ENCODE measurements around the gene PPP1R14D. TPM values are rescaled to one million over a fixed set of nuclear protein-coding genes. Genes with fewer than 3 reads are reported as not detected.

Gene PPP1R14D
- total RNA-seq, 1 experiment from 2014 or later = not detected

GRCh38 chr15:40766194-40766815 lies 62.2 kb downstream of the PPP1R14D start:
- DNase-seq (ENCODE audit: low read depth, low spot score) (no peak), ATAC-seq (no peak)
- Histone ChIP-seq H3K4me3 (replicated peaks in 1 of 2; ENCODE audit: low read depth in 1 of 2, low read length in 2 of 2) (no peak overlapping the region), H3K27ac (ENCODE audit: low read depth, low read length) (no peak overlapping the region), H3K4me1 (ENCODE audit: control insufficient read depth in 1 of 2, insufficient read depth in 2 of 2, low read length in 2 of 2) (peaks cover 32 to 74% of the 10 kb centered on the region in 2 experiments), H4K20me1 (ENCODE audit: insufficient read depth) (no peaks in the 10 kb centered on the region), H3K9me3 (ENCODE audit: control insufficient read depth in 1 of 2, insufficient read depth in 1 of 2, low read depth in 1 of 2, low read length in 2 of 2) (no peaks in the 10 kb centered on the region), H3K9ac (ENCODE audit: low read length) (no peak overlapping the region), H3K4me2 (ENCODE audit: low read length) (no peak overlapping the region), H3K9me2 (ENCODE audit: insufficient read depth) (no peaks in the 10 kb centered on the region), H3K36me3 (ENCODE audit: control insufficient read depth in 1 of 2, insufficient read depth in 2 of 2, low read length in 2 of 2) (no peaks in the 10 kb centered on the region; a peak in 1 of 4 replicates), H3K79me2 (ENCODE audit: insufficient read depth, low read length) (no peaks in the 10 kb centered on the region), H2AFZ (ENCODE audit: low read depth, low read length, poor library complexity, severe bottlenecking) (no peak overlapping the region), H3K27me3 (ENCODE audit: insufficient read depth, low read length) (no peaks in the 10 kb centered on the region)
- RAD21 ChIA-PET (ENCODE audit: low non-redundant PET in 1 of 2, low total read pairs in 2 of 2, uncharacterized antibody in 2 of 2, unreplicated experiment in 2 of 2) = no interaction called here
- POLR2A ChIA-PET = no interaction called here
- CTCF ChIA-PET = interaction anchor here (1.7 kb wide), 1 partner anchor 128 kb away, joined by 4 read pairs; the partner anchor contains the start of gene VPS18
- TF ChIP-seq MAX (IDR thresholded peaks at IDR 0.05) (no peak), CBX3 (IDR thresholded peaks at IDR 0.05; ENCODE audit: low read depth) (no peak), SRF (IDR thresholded peaks at IDR 0.05; ENCODE audit: low read depth) (no peak)
- intact Hi-C loops (cut with micrococcal nuclease) = no loop called here
- no TSS peak for BruUV-seq (replicated peaks)

Other genes with a start within 250 kb of the PPP1R14D start
- 30.6 TPM for gene KNL1, start 234.5 kb downstream of the PPP1R14D start, total RNA-seq (2021; ENCODE audit: unreplicated experiment)
- 20.9 TPM for gene RAD51, start 133.5 kb downstream of the PPP1R14D start, total RNA-seq (2021; ENCODE audit: unreplicated experiment)
- gene RMDN3, start 73.5 kb downstream of the PPP1R14D start, total RNA-seq (2021; ENCODE audit: unreplicated experiment) = 21.5 TPM
- 1.5 TPM for gene GCHFR, start 64.6 kb downstream of the PPP1R14D start, total RNA-seq (2021; ENCODE audit: unreplicated experiment)
- 0.10 TPM for gene C15orf62, start 58.7 kb downstream of the PPP1R14D start, total RNA-seq (2021; ENCODE audit: unreplicated experiment)
- 29.1 TPM for gene ZFYVE19, start 21.6 kb downstream of the PPP1R14D start, total RNA-seq (2021; ENCODE audit: unreplicated experiment)
- 36.1 TPM for gene DNAJC17, start 21.2 kb downstream of the PPP1R14D start, total RNA-seq (2021; ENCODE audit: unreplicated experiment)
- gene SPINT1, start 15.3 kb upstream of the PPP1R14D start, total RNA-seq (2021; ENCODE audit: unreplicated experiment) = 123 TPM
- 6.0 TPM for gene RHOV, start 45.5 kb upstream of the PPP1R14D start, total RNA-seq (2021; ENCODE audit: unreplicated experiment)
- gene VPS18, start 65.7 kb upstream of the PPP1R14D start, total RNA-seq (2021; ENCODE audit: unreplicated experiment) = 16.9 TPM
- 1.5 TPM for gene DLL4, start 100.6 kb upstream of the PPP1R14D start, total RNA-seq (2021; ENCODE audit: unreplicated experiment)
- gene CHAC1, start 124.8 kb upstream of the PPP1R14D start, total RNA-seq (2021; ENCODE audit: unreplicated experiment) = 58.9 TPM

Measured in HCT116 (cell line).